Measurements from ENCODE around the gene BOD1L1.

DNA sequence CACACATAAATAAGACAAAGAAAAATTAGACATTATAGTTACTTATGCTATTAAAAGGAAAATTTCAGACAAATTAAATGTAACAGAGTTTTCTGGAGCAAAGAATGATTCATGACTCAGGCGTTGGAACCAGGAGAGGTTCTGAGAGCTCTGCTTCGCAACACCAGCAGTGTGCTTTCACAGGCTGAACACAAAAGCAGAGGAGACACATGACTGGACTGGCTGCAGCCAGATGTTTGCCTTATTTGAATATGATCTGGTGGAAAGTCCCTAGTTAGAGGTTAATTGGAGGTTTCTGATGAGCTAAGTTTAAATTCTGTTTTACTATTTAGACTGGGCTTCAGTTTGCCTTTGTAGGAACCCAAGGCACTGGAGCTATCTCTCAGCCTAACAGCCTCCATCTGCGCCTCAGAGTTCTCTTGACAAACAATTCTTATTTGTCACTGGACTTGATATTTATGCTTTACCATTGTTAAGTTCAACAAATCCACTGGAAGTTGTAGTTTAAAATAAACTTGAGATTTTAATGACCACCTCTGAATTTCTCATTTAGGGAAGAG lies 16.2 kb downstream of the BOD1L1 start:
- TF ChIP-seq EP300 (IDR thresholded peaks at IDR 0.05) (no peak), POLR2A (IDR thresholded peaks at IDR 0.05) (no peak)
- TF ChIP-seq, protein P1, sequence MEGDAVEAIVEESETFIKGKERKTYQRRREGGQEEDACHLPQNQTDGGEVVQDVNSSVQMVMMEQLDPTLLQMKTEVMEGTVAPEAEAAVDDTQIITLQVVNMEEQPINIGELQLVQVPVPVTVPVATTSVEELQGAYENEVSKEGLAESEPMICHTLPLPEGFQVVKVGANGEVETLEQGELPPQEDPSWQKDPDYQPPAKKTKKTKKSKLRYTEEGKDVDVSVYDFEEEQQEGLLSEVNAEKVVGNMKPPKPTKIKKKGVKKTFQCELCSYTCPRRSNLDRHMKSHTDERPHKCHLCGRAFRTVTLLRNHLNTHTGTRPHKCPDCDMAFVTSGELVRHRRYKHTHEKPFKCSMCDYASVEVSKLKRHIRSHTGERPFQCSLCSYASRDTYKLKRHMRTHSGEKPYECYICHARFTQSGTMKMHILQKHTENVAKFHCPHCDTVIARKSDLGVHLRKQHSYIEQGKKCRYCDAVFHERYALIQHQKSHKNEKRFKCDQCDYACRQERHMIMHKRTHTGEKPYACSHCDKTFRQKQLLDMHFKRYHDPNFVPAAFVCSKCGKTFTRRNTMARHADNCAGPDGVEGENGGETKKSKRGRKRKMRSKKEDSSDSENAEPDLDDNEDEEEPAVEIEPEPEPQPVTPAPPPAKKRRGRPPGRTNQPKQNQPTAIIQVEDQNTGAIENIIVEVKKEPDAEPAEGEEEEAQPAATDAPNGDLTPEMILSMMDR (IDR thresholded peaks at IDR 0.05) = no peak

Data from ovary (tissue), 3 donors.